ENCODE results near the gene NAV3. TPM values are rescaled to one million over a fixed set of nuclear protein-coding genes. Genes with fewer than 3 reads are reported as not detected.

The NAV3 gene
- total RNA-seq, 1 experiment from 2014 or later = 3.0 TPM

DNA sequence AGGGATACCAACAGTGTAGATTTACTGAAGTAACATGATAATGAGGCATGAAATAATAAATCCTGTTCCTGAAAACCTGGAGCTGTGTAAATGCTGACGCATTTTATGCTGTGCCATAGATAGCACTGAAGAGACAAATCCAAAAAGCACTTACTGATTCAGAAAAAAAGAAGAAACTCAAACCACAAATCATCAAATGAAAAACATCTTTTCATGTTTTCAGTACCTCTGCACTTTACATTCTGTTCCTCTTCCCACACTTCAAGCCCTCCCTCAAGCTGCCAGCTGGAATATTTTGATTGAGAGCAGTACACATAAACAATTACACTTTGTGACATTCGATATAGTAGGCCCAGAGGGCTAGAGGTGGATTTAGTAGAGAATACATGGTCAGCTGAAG, 362.3 kb downstream of the NAV3 start:
- Mint-ChIP-seq H3K27me3 (ENCODE audit: low read depth) (no peaks in the 10 kb centered on the region), H3K4me3 (no peak overlapping the region), H3K27ac (peak overlapping the region in 2 of 3 experiments; percentile 3 to 4; a peak in 2 of 7 replicates), H3K9me3 (no peaks in the 10 kb centered on the region), H3K4me1 (peaks cover 6% of the 10 kb centered on the region in 2 experiments), H3K36me3 (ENCODE audit: insufficient read depth in 1 of 3, low read depth in 3 of 3) (no peaks in the 10 kb centered on the region)
- H3K56ac ChIP-seq (ENCODE audit: insufficient read length, low read depth, low read length) = no peak overlapping the region
- DNase-seq = no peak
- H3K18ac ChIP-seq (ENCODE audit: insufficient read length, low read depth, low read length) = no peak overlapping the region
- no peak overlapping the region for H3K4me2 ChIP-seq (ENCODE audit: insufficient read depth, insufficient read length, low read length)
- no peaks in the 10 kb centered on the region for H3K23me2 ChIP-seq (ENCODE audit: insufficient read length, low read depth, low read length, poor library complexity, severe bottlenecking)
- no peaks in the 10 kb centered on the region for H3K27me3 ChIP-seq (ENCODE audit: insufficient read depth, low read length)
- no peak overlapping the region for H2BK120ac ChIP-seq (ENCODE audit: low read depth, low read length, poor library complexity, severe bottlenecking)
- H4K20me1 ChIP-seq (ENCODE audit: control insufficient read depth, insufficient read depth, insufficient read length) = no peaks in the 10 kb centered on the region
- no peak overlapping the region for H4K5ac ChIP-seq (ENCODE audit: insufficient read length, low read depth, low read length)
- H3K9ac ChIP-seq (ENCODE audit: extremely low read depth, insufficient read length, low read length) = no peak overlapping the region
- no peak overlapping the region for H3K27ac ChIP-seq (ENCODE audit: insufficient read length, low read depth, low read length)
- H3K4ac ChIP-seq (ENCODE audit: low read depth, low read length) = no peak overlapping the region
- no peaks in the 10 kb centered on the region for H3K79me1 ChIP-seq (ENCODE audit: insufficient read depth, low read depth, low read length, poor library complexity, severe bottlenecking)
- H2BK15ac ChIP-seq (ENCODE audit: low read depth, low read length) = no peak overlapping the region
- H3K9me3 ChIP-seq (ENCODE audit: control insufficient read depth, low read depth, low read length) = no peaks in the 10 kb centered on the region
- no peaks in the 10 kb centered on the region for H3K4me1 ChIP-seq (ENCODE audit: insufficient read depth, low read length)
- no peak overlapping the region for H3T11ph ChIP-seq (ENCODE audit: low read length)
- H2BK20ac ChIP-seq (ENCODE audit: low read depth, low read length, poor library complexity, severe bottlenecking) = no peak overlapping the region
- no peak overlapping the region for H4K91ac ChIP-seq (ENCODE audit: insufficient read length, low read depth, low read length)
- no peaks in the 10 kb centered on the region for H3K79me2 ChIP-seq (ENCODE audit: insufficient read depth, low read length)
- no peak overlapping the region for H2BK5ac ChIP-seq (ENCODE audit: insufficient read length, low read length)
- no peak overlapping the region for H3K14ac ChIP-seq (ENCODE audit: insufficient read depth, low read length)
- TF ChIP-seq, protein P1, sequence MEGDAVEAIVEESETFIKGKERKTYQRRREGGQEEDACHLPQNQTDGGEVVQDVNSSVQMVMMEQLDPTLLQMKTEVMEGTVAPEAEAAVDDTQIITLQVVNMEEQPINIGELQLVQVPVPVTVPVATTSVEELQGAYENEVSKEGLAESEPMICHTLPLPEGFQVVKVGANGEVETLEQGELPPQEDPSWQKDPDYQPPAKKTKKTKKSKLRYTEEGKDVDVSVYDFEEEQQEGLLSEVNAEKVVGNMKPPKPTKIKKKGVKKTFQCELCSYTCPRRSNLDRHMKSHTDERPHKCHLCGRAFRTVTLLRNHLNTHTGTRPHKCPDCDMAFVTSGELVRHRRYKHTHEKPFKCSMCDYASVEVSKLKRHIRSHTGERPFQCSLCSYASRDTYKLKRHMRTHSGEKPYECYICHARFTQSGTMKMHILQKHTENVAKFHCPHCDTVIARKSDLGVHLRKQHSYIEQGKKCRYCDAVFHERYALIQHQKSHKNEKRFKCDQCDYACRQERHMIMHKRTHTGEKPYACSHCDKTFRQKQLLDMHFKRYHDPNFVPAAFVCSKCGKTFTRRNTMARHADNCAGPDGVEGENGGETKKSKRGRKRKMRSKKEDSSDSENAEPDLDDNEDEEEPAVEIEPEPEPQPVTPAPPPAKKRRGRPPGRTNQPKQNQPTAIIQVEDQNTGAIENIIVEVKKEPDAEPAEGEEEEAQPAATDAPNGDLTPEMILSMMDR (conservative IDR thresholded peaks at IDR 0.05) = no peak
- WGBS (ENCODE audit: extremely low coverage, insufficient read length, low lambda C conversion rate) = no CpG with 5 or more reads among the region's 2 CpGs
- H2AFZ ChIP-seq (ENCODE audit: low read length) = no peak overlapping the region
- no peak overlapping the region for H2AK5ac ChIP-seq (ENCODE audit: insufficient read length, low read length)
- no peak overlapping the region for H4K8ac ChIP-seq (replicated peaks; ENCODE audit: insufficient read length, low read depth, low read length)
- H3K23ac ChIP-seq (ENCODE audit: insufficient read length, low read depth, low read length) = no peak overlapping the region
- no peak overlapping the region for H2BK12ac ChIP-seq (ENCODE audit: insufficient read length, low read depth, low read length)
